Measurements from ENCODE around the gene ZSCAN10.

- TF ChIP-seq POLR2A (IDR thresholded peaks at IDR 0.05; ENCODE audit: low read depth, low read length) (no peak), POLR2AphosphoS5 (IDR thresholded peaks at IDR 0.05; ENCODE audit: low read depth, low read length) (no peak), PAX5 (IDR thresholded peaks at IDR 0.05; ENCODE audit: insufficient read depth, low read length, severe bottlenecking) (no peak), TAF1 (IDR thresholded peaks at IDR 0.05; ENCODE audit: low read depth, low read length) (no peak), SPI1 (IDR thresholded peaks at IDR 0.05; ENCODE audit: low read depth, low read length) (no peak), POU2F2 (IDR thresholded peaks at IDR 0.05; ENCODE audit: low read depth, low read length) (no peak)
Measured at GRCh38 chr16:3144321-3144983, 45.4 kb upstream of the ZSCAN10 start.

Measured in GM12891 (cell line).